ENCODE results near the gene DHRSX.

DHRSX gene

DNA sequence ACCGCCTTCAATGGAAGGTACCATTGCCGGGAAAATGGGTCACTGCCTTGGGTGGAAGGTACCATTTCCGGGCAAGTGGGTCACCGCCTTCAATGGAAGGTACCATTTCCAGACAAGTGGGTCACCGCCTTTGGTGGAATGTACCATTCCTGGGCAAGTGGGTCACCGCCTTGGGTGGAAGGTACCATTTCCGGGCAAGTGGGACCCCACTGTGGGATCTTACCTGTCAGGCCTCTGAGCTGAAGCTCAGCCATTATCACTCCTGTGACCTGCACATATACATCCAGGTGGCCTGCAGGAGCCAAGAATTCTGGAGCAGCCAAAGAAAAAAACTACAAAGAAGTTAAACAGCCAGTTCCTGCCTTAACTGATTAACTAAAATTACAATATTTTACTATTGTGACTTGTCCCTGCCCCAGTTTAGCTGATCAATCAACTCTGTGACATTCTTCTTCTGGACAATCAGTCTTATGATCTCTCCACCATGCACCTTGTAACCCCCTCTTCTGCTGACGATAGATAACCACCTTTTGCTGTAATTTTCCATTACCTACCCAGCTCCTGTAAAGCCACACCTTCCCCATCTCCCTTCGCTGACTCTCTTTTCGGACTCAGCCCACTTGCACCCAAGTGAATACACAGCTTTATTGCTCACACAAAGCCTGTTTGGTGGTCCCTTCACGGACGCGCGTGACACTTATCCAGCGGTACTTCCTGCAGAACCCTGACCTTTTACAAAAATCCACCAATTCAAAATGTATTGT lies 313.2 kb downstream of the DHRSX start:
- no peak for DNase-seq

DNA sequence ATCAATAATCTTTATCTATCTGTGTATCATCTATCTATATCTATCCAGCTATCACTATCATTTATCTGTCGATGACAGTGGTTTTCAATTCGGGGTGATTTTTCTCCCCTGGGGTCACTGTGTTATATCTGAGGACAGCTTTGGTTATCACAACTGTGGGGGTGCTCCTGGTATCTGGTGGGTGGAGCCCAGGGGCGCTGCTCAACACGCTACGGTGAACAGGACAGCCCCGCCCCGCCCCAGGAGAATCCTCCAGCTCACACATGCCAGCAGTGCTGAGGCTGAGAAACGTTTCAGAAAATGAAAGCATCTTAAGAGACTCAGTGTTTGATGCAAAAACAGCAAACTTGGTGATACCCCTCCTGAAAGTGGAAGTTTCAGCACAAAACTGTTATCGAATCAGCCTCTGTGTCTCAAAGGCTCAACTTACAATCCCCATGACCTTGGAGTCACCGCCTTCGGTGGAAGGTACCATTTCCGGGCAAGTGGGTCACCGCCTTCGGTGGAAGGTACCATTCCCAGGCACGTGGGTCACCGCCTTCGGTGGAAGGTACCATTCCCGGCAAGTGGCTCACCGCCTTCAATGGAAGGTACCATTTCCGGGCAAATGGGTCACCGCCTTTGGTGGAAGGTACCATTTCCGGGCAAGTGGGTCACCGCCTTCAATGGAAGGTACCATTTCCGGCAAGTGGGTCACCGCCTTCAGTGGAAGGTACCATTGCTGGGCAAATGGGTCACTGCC lies 315.3 kb downstream of the DHRSX start:
- DNase-seq, result no peak

DNA sequence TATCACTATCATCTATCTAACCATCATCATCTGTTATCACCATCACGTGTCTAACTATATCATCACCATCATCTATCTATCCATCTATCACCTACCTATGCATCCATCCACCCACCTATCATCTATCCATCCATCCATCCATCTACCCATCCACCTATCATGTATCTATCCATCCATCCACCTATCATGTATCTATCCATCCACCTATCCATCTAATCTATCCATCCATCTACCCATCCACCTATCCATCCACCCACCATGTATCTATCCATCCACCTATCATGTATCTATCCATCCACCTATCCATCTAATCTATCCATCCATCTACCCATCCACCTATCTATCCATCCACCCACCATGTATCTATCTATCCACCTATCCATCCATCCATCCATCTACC lies 316.7 kb downstream of the DHRSX start:
- DNase-seq, result no peak

DNA sequence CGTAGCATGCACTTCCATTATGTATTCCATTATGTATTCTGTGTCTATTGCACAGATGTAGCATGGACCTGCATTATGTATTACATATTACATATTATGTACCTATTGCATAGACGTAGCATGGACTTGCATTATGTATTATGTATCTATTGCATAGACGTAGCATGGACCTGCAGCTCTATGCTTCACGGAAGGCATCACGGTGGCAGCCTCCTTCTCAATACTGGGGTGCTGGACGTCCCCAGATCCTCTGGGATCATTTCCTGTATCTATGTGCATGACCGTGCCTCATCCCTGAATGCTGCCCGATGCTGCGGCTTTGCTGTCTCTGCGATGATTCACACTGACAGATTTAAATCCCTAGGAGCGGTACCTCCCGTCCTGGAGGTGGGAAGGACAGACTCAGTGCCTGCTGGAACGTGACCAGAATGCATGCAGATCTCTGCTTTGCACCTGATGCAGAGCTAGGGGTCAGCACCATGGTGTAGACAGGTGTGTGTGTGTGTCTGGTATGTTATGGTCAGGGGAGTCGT lies 317.5 kb downstream of the DHRSX start:
- DNase-seq, result no peak

DNA sequence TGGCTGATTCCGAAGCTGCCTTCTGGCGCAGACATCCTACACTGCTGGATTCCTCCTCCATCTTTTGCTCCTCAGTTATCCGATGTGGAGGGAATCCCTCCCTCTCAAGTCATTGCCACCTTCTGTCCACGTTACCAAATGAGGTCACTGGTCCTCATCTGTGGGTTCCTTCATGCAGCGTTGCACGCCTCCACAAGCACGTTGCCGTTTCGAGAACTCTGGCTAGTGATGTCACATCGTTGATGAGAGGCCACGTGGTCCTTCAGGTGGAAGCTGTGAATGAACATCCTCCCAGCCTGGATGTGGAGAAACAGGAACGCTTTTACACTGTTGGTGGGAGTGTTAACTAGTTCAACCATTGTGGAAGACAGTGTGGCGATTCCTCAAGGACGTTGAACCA lies 323.2 kb downstream of the DHRSX start:
- DNase-seq, result no peak

DNA sequence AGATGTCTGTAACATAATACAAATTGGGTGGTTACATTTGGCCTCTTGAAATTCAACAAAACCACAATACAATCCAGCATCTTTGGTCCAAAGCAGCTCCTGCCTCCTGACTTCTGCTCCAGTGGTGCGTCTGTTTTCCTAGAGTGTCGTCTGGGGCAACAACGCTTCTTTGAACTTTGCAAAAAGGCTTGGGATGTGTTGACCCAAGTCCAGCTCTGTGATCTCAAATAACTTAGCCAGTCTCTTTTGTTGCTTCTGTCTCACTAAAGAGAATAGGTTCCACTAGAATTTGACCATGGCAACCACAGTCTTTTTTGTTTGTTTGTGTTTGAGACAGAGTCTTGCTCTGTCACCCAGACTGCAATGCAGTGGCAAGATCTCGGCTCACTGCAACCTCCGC lies 324.0 kb downstream of the DHRSX start:
- no peak for DNase-seq

DNA sequence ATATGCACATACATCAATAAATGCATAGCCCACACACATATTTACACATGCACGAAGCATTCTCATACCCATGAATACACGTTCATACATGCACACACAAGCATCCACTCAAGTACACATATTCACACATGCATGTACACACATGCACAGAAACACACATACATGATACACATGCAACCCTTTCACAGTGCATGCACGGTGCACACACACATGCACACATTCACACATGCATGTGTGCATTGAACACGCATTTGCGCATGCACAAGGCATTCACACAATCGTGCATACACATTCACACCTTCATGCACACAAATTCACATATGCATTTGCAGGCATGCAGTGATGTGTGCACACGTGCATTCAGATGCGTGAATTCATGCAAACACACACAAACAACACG lies 324.5 kb downstream of the DHRSX start:
- no peak for DNase-seq

DNA sequence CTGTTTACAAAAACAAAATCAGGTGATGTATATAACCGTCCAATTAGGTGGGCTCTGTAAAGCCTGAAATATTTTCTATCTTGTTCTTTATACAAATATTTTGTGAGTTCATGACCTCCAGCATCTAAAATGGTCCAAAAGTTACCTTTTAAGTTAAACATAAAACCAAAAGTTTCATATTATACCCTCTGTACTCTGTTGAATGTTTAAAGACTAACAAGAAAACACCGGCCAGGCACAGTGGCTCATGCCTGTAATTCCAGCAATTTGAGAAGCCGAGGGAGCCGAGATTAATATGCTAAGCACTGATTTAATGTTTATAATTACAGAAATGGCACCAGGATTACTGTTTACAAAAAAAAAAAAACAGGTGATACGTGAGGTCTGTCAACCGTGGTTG lies 328.4 kb downstream of the DHRSX start:
- DNase-seq, result no peak
